T-helper 22 cell (primary cell): Measurements from ENCODE around the gene MPHOSPH8.

Source experiments
- DNase-seq: peaks from one replicate; pipeline ENCODE4 v3.0.0-alpha.2; 2020; ENCODE audit warnings: low read depth

MPHOSPH8 gene

GRCh38 chr13:19633479-19634255 is at the start of gene MPHOSPH8:
Gene MPHOSPH8, plus strand, starts transcription at chr13:19633659. Its CDS starts 90 bp downstream, at chr13:19633749.
- peak; percentile 89 for DNase-seq

- DNase-seq, result peak; percentile 64
These were observed 46.4 kb upstream of the MPHOSPH8 start for GRCh38 chr13:19586904-19587634.

- DNase-seq, result no peak
These were observed 45.7 kb upstream of the MPHOSPH8 start for GRCh38 chr13:19587635-19588300.

GRCh38 chr13:19589312-19589711 is 44.1 kb upstream of the MPHOSPH8 start:
- DNase-seq, result no peak

- DNase-seq, result no peak
These were observed 43.0 kb upstream of the MPHOSPH8 start for GRCh38 chr13:19590423-19590822.

- no peak for DNase-seq
These were observed 41.6 kb upstream of the MPHOSPH8 start for GRCh38 chr13:19591864-19592263.

GRCh38 chr13:19592657-19593180 is 40.7 kb upstream of the MPHOSPH8 start:
- no peak for DNase-seq

- DNase-seq, result no peak
These were observed 37.4 kb upstream of the MPHOSPH8 start for GRCh38 chr13:19596086-19596485.

GRCh38 chr13:19596960-19597361 is 36.5 kb upstream of the MPHOSPH8 start:
- no peak for DNase-seq

GRCh38 chr13:19597523-19597922 is 35.9 kb upstream of the MPHOSPH8 start:
- no peak for DNase-seq

- no peak for DNase-seq
These were observed 31.4 kb upstream of the MPHOSPH8 start for GRCh38 chr13:19601749-19602725.

GRCh38 chr13:19604306-19604705 is 29.2 kb upstream of the MPHOSPH8 start:
- no peak for DNase-seq

GRCh38 chr13:19605161-19605955 is 28.1 kb upstream of the MPHOSPH8 start:
- no peak for DNase-seq

GRCh38 chr13:19606152-19606551 is 27.3 kb upstream of the MPHOSPH8 start:
- no peak for DNase-seq

GRCh38 chr13:19606737-19607136 is 26.7 kb upstream of the MPHOSPH8 start:
- DNase-seq, result no peak

- no peak for DNase-seq
These were observed 25.9 kb upstream of the MPHOSPH8 start for GRCh38 chr13:19607523-19608078.

GRCh38 chr13:19618977-19619376 is 14.5 kb upstream of the MPHOSPH8 start:
- no peak for DNase-seq

- no peak for DNase-seq
These were observed 11.3 kb upstream of the MPHOSPH8 start for GRCh38 chr13:19622193-19622592.

GRCh38 chr13:19624265-19624664 is 9.2 kb upstream of the MPHOSPH8 start:
- DNase-seq, result no peak

- DNase-seq, result no peak
These were observed 462 bp upstream of the MPHOSPH8 start for GRCh38 chr13:19632915-19633478.
